GM10248 (cell line): Measurements from ENCODE around the gene B3GALT5.

ENCODE experiments used
- CTCF ChIA-PET: fragments of 300-600 bp; sonication (Branson Sonifier 250); formaldehyde crosslinking; extraction: SDS; loops from one replicate; lab custom pipeline; 2021; ENCODE audit warnings: antibody characterized with exemption; lab: Yijun Ruan, JAX
- POLR2A ChIA-PET: fragments of 350-650 bp; sonication (Branson Sonifier 250); formaldehyde crosslinking; extraction: SDS; loops from one replicate; lab custom pipeline; 2020; ENCODE audit warnings: antibody characterized with exemption; lab: Yijun Ruan, JAX
- DNase-seq: peaks from one replicate; pipeline ENCODE4 v3.0.0; 2012; ENCODE audit errors: extremely low spot score
- TF ChIP-seq, protein P1 (sequence below): IDR thresholded peaks from 2 replicates; pipeline ENCODE4 v1.5.1; 2012; ENCODE audit warnings: mild to moderate bottlenecking, low read depth; ENCODE audit errors: extremely low read depth, missing control alignments, control extremely low read depth

B3GALT5 gene

DNA sequence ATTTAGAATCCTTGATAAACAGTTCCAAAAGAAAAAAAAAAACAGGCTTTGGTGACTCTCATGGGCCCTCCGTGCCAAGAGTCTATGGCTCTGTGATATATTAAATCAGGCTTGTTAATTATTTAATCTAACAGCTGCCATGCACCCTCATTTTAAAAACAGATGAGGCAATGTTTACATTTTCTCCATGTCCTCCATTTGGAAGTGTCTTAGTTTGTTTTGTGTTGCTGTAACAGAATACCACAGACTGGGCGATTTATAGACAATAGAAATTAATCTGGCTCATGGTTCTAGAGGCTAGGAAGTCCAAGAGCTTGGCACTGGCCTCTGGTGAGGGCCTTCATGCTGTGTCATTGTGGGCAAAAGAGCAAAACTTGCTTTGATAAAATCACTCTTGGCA, 58.0 kb downstream of the B3GALT5 start:
- ChIA-PET POLR2A (no interaction called here), CTCF (no interaction called here)
- no peak for DNase-seq
- TF ChIP-seq, protein P1, sequence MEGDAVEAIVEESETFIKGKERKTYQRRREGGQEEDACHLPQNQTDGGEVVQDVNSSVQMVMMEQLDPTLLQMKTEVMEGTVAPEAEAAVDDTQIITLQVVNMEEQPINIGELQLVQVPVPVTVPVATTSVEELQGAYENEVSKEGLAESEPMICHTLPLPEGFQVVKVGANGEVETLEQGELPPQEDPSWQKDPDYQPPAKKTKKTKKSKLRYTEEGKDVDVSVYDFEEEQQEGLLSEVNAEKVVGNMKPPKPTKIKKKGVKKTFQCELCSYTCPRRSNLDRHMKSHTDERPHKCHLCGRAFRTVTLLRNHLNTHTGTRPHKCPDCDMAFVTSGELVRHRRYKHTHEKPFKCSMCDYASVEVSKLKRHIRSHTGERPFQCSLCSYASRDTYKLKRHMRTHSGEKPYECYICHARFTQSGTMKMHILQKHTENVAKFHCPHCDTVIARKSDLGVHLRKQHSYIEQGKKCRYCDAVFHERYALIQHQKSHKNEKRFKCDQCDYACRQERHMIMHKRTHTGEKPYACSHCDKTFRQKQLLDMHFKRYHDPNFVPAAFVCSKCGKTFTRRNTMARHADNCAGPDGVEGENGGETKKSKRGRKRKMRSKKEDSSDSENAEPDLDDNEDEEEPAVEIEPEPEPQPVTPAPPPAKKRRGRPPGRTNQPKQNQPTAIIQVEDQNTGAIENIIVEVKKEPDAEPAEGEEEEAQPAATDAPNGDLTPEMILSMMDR = no peak

- CTCF ChIA-PET = no interaction called here
- POLR2A ChIA-PET = no interaction called here
- TF ChIP-seq, protein P1 = no peak
Observed at GRCh38 chr21:39671986-39672385, 59.2 kb downstream of the B3GALT5 start.

DNA sequence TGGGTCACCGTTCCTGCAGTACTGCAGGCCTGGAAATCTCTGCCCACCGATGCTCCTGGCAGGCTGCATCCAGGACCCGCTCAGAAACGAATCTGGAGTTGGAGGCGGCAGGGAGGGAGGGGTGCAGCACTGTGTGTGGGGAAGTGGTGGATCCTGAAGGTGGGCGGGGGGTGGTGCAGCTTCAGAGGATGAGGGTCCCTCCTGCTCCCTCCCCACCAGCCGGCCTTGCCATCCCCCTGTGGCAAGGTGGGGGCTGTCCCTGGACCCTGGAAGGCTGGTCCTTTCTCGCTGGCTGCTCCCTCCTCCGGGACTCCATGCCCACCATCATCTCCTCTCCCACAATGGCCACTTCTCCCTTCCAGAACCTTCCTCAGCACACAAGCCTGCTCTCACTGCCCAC, 60.4 kb downstream of the B3GALT5 start:
- ChIA-PET CTCF (interaction anchor here (0.8 kb wide), 1 partner anchor 12 kb away, joined by 3 read pairs; no protein-coding TSS in a partner anchor), POLR2A (no interaction called here)
- TF ChIP-seq, protein P1 = no peak
- DNase-seq = no peak

More at GRCh38 chr21:39671986-39672385, 59.2 kb downstream of the B3GALT5 start:
- no peak for DNase-seq

DNA sequence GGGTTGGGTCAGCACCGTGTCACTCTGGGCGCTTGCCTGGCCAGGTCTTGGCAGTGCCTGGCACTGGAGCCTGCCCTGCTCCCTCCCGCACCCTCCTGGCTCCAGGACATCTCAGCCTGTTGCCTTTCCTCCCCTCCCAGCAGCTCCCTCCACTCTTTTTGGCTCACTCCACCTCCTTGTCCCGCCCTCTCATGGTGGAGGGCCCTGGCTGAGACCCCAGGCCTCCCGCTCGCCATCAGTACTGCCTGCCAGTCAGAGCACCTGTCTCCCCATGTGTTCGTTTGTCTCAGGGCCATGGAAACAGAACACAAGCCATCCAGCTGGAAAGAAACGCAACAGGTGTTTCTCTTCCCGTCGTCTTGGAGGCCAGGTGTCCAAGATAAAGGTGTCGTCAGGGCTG, 61.0 kb downstream of the B3GALT5 start:
- POLR2A ChIA-PET = no interaction called here
- no peak for DNase-seq
- CTCF ChIA-PET = interaction anchor here (0.8 kb wide), 1 partner anchor 12 kb away, joined by 3 read pairs; no protein-coding TSS in a partner anchor
- TF ChIP-seq, protein P1 = no peak

DNA sequence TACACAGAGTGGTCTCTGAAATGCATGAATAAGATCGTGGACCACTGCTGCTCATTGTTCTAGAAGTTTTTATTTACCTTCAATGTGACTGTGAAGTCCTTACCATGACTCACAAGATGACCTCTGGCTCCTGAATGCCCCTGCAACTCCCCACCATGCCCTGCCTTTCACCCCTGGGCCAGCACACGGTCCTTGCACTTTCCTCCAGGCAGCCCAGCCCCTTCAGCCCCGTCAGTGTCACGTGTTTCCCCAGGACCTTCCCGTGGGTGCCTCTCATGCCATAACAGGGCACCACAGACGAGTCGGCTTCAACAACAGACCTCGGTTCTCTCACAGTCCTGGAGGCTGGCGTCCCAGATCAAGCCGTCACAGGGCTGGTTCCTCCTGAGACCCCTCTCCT, 62.1 kb downstream of the B3GALT5 start:
- ChIA-PET POLR2A (no interaction called here), CTCF (no interaction called here)
- DNase-seq = no peak
- TF ChIP-seq, protein P1 = no peak

DNA sequence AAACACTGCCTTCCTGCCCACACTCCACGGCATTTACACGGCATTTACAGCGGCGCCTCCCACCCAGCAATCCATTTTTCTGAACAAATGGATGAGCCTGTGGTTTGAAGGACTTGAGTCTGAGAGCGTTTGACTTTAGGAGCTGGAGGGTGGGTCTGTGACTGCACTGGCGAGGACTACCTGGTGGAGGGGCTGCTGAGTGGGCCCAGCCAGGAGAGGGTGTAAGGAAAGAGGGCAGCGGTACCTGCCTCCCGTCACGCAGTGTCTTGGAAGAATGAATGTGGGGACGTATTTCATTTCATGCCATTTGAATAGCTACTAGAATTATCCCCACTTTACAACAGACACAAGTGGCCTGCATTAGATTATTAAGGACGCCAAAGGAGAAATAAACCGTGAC, 62.9 kb downstream of the B3GALT5 start:
- TF ChIP-seq, protein P1 = no peak
- ChIA-PET POLR2A (no interaction called here), CTCF (no interaction called here)
- no peak for DNase-seq
